CD4-positive, alpha-beta T cell treated with Interferon gamma for 1 hour (primary cell): ENCODE data around the gene VRK3.
"Not testable (repeated sequence)": the region's sequence is repeated elsewhere in the genome, so short reads cannot be mapped to it uniquely, and the experiment has no call there.

Source experiments
- DNase-seq: peaks from one replicate; pipeline ENCODE4 v3.0.0-alpha.2; 2020

VRK3 gene

GRCh38 chr19:50025022-50025793 is at the start of gene VRK3:
VRK3 (minus strand) TSS chr19:50025372; CDS start chr19:50016162, 9,210 bp downstream.
- DNase-seq = peak; percentile 99

GRCh38 chr19:50068382-50068781 is 43.2 kb upstream of the VRK3 start:
- DNase-seq = not testable (repeated sequence)

- no peak for DNase-seq
These were observed 42.4 kb upstream of the VRK3 start for GRCh38 chr19:50067575-50067974.

- DNase-seq = no peak
These were observed 40.8 kb upstream of the VRK3 start for GRCh38 chr19:50065938-50066337.

- DNase-seq = no peak
These were observed 36.5 kb upstream of the VRK3 start for GRCh38 chr19:50061650-50062049.

GRCh38 chr19:50060107-50060506 is 34.9 kb upstream of the VRK3 start:
- no peak for DNase-seq

GRCh38 chr19:50059045-50059444 is 33.9 kb upstream of the VRK3 start:
- DNase-seq = no peak

- DNase-seq = no peak
These were observed 33.3 kb upstream of the VRK3 start for GRCh38 chr19:50058425-50058824.

- DNase-seq = no peak
These were observed 27.9 kb upstream of the VRK3 start for GRCh38 chr19:50053119-50053518.

- DNase-seq = no peak
These were observed 26.8 kb upstream of the VRK3 start for GRCh38 chr19:50051964-50052363.

- DNase-seq = not testable (repeated sequence)
These were observed 26.2 kb upstream of the VRK3 start for GRCh38 chr19:50051228-50051895.

GRCh38 chr19:50050406-50051227 is 25.4 kb upstream of the VRK3 start:
- peak; percentile 87 for DNase-seq

GRCh38 chr19:50047671-50048070 is 22.5 kb upstream of the VRK3 start:
- no peak for DNase-seq

GRCh38 chr19:50046649-50047503 is 21.7 kb upstream of the VRK3 start:
- DNase-seq = peak; percentile 29

- no peak for DNase-seq
These were observed 19.8 kb upstream of the VRK3 start for GRCh38 chr19:50044922-50045321.

GRCh38 chr19:50043967-50044366 is 18.8 kb upstream of the VRK3 start:
- no peak for DNase-seq

GRCh38 chr19:50042363-50043024 is 17.3 kb upstream of the VRK3 start:
- DNase-seq = no peak

- no peak for DNase-seq
These were observed 15.8 kb upstream of the VRK3 start for GRCh38 chr19:50040967-50041366.

- DNase-seq = no peak
These were observed 14.8 kb upstream of the VRK3 start for GRCh38 chr19:50039968-50040367.

- DNase-seq = no peak
These were observed 11.7 kb upstream of the VRK3 start for GRCh38 chr19:50036908-50037307.

- no peak for DNase-seq
These were observed 5.8 kb upstream of the VRK3 start for GRCh38 chr19:50030937-50031336.

- DNase-seq = no peak
These were observed 5.1 kb upstream of the VRK3 start for GRCh38 chr19:50030225-50030624.
